Breast epithelium (tissue), 4 donors: ENCODE results near the gene AURKAIP1. TPM values are rescaled to one million over a fixed set of nuclear protein-coding genes. Genes with fewer than 3 reads are reported as not detected.
"Not testable (repeated sequence)": the region's sequence is repeated elsewhere in the genome, so short reads cannot be mapped to it uniquely, and the experiment has no call there.

Experiments used
- DNase-seq, 2 donors: peaks; one replicate each; pipeline ENCODE4 v3.0.0-alpha.2; 2019; ENCODE audit warnings: low spot score in 2 of 2
- H3K27ac ChIP-seq, 2 donors: fragments of 200-600 bp; sonication (generic) in 1 of 2; one replicate each; pipeline ENCODE4 v1.5.1; 2016 to 2019; ENCODE audit warnings: mild to moderate bottlenecking in 1 of 2
- H3K27me3 ChIP-seq, 2 donors: fragments of 200-600 bp; sonication (generic) in 1 of 2; one replicate each; pipeline versions ENCODE4 v1.5.1 to v1.6.0; 2017 to 2019; ENCODE audit warnings: control low read depth in 1 of 2, mild to moderate bottlenecking in 1 of 2
- H3K36me3 ChIP-seq: fragments of 200-600 bp; one replicate; pipeline ENCODE4 v1.5.1; 2019
- H3K4me1 ChIP-seq, 2 donors: fragments of 200-600 bp; sonication (generic); one replicate each; pipeline ENCODE4 v1.5.1; 2016 to 2019; ENCODE audit warnings: control low read depth in 1 of 2
- H3K4me3 ChIP-seq, 3 donors: fragments of 200-600 bp; sonication (generic); 1 replicate in 2 of 3; 2 replicates in 1 of 3; pipeline ENCODE4 v1.5.1; 2016 to 2019; ENCODE audit warnings: mild to moderate bottlenecking in 3 of 3, moderate library complexity in 2 of 3
- H3K9me3 ChIP-seq, 2 donors: fragments of 200-600 bp; sonication (generic) in 1 of 2; one replicate each; pipeline ENCODE4 v1.5.1; 2016 to 2019; ENCODE audit warnings: control low read depth in 1 of 2
- POLR2A ChIP-seq: fragments of 450-650 bp; IDR thresholded peaks from one replicate; pipeline ENCODE4 v1.6.1; 2016; ENCODE audit warnings: antibody characterized with exemption, mild to moderate bottlenecking, moderate library complexity
- POLR2AphosphoS5 ChIP-seq, 3 donors: sonication (generic); formaldehyde crosslinking; IDR thresholded peaks; one replicate each; pipeline ENCODE4 v1.6.1; 2017; ENCODE audit warnings: antibody characterized with exemption in 3 of 3
- intact Hi-C: fragments of 100-400 bp; cut with DNase I; formaldehyde crosslinking; loops from one replicate; pipeline ENCODE4 v1.15.1; 2023; ENCODE audit warnings: low total_unique reads
- total RNA-seq, 3 donors: library from RNA; depleted of rRNA; stranded (reverse); fragments of >200 nt; gene quantifications; one replicate each; pipeline ENCODE4 v1.1.0, GENCODE V29; 2016
- TF ChIP-seq, protein P1 (sequence below), 3 donors: fragments of 450-650 bp; IDR thresholded peaks; one replicate each; pipeline ENCODE4 v1.5.1; 2016 to 2017; ENCODE audit warnings: antibody characterized with exemption in 3 of 3, mild to moderate bottlenecking in 3 of 3, moderate library complexity in 3 of 3

The AURKAIP1 gene
- total RNA-seq, 3 donors from 2014 or later: 91.3 to 116 (median 99.6) TPM

DNA sequence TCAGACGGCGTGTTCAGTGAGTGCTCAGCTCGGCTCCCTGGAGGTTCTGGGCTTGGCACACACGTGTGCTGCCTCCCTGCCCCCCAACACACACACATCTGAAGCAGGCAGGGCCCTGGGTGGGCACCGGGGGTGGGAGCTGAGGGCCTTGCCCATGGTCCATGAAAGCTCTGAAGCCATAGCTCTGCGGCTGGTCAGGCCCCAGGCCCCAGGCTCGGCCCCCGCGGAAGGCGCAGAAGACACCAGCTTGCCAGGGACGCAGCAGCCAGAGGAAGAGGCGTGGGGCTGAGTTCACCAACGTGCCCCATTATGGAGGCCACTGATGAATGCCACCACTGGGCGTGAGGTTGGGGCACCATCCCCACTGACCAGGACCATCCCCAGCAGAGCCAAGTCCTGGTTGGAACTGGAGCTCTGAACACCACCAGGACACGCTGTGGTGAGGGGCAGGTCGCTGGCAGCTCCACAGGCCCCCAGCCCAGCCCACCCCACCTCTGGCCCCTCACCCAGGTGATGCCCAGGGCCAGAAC, 4.2 kb downstream of the AURKAIP1 start:
- TF ChIP-seq POLR2AphosphoS5 (IDR thresholded peaks at IDR 0.05): no peak
- TF ChIP-seq, protein P1, sequence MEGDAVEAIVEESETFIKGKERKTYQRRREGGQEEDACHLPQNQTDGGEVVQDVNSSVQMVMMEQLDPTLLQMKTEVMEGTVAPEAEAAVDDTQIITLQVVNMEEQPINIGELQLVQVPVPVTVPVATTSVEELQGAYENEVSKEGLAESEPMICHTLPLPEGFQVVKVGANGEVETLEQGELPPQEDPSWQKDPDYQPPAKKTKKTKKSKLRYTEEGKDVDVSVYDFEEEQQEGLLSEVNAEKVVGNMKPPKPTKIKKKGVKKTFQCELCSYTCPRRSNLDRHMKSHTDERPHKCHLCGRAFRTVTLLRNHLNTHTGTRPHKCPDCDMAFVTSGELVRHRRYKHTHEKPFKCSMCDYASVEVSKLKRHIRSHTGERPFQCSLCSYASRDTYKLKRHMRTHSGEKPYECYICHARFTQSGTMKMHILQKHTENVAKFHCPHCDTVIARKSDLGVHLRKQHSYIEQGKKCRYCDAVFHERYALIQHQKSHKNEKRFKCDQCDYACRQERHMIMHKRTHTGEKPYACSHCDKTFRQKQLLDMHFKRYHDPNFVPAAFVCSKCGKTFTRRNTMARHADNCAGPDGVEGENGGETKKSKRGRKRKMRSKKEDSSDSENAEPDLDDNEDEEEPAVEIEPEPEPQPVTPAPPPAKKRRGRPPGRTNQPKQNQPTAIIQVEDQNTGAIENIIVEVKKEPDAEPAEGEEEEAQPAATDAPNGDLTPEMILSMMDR (IDR thresholded peaks at IDR 0.05): no peak
- no peak for TF ChIP-seq POLR2A
- no peaks in the 10 kb centered on the region for H3K36me3 ChIP-seq
- no peaks in the 10 kb centered on the region for H3K9me3 ChIP-seq
- intact Hi-C loops: no loop called here
- peaks cover 13 to 15% of the 10 kb centered on the region in 2 donors for H3K4me1 ChIP-seq
- DNase-seq: no peak
- H3K27ac ChIP-seq: no peak overlapping the region
- no peak overlapping the region for H3K4me3 ChIP-seq
- H3K27me3 ChIP-seq: no peaks in the 10 kb centered on the region

DNA sequence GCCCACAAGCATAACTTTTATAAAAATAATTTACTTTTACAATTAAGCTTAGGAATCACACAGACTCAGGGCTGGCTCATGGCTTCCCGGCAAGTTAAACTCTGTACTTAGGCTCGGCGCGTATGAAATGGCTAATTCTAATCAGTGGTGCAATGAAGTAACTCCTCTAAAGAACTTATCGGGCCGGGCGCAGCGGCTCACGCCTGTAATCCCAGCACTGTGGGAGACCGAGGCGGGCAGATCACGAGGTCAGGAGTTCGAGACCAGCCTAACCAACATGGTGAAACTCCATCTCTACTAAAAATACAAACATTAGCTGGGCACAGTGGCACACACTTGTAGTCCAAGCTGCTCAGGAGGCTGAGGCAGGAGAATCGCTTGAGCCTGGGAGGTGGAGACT, 4.9 kb downstream of the AURKAIP1 start:
- H3K4me3 ChIP-seq, H3K27ac ChIP-seq, intact Hi-C loops, H3K9me3 ChIP-seq, DNase-seq, H3K27me3 ChIP-seq, H3K36me3 ChIP-seq: not testable (repeated sequence)
- peaks cover 13 to 15% of the 10 kb centered on the region in 2 donors for H3K4me1 ChIP-seq

GRCh38 chr1:1367315-1367714, 7.7 kb downstream of the AURKAIP1 start:
- no peak for DNase-seq
- intact Hi-C loops: no loop called here
- Histone ChIP-seq H3K36me3 (no peaks in the 10 kb centered on the region), H3K4me3 (no peak overlapping the region), H3K27ac (no peak overlapping the region), H3K4me1 (peaks cover 0 to 7% of the 10 kb centered on the region in 2 donors), H3K9me3 (no peaks in the 10 kb centered on the region), H3K27me3 (no peaks in the 10 kb centered on the region)
- no peak for TF ChIP-seq POLR2AphosphoS5 (IDR thresholded peaks at IDR 0.05)
- no peak for TF ChIP-seq POLR2A
- TF ChIP-seq, protein P1 (IDR thresholded peaks at IDR 0.05): no peak

DNA sequence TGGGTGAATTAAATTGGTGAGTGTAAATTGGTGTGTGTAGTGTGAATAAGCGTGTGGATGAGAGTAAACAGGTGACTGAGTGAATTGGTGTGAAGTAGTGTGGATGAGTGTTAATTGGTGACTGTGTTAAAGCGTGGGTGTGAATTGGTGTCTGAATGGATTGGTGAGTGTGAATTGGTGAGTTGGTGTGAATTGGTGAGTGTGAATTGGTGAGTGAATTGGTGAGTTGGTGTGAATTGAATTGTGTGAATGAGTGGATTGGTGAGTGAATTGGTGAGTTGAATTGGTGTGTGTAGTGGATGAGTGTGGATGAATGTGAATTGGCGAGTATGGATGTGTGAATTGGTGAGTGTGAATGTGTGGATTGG, 8.3 kb downstream of the AURKAIP1 start:
- peaks cover under 1 to 8% of the 10 kb centered on the region in 2 donors for H3K4me1 ChIP-seq
- no peaks in the 10 kb centered on the region for H3K27me3 ChIP-seq
- no peak for DNase-seq
- H3K27ac ChIP-seq: no peak overlapping the region
- no peaks in the 10 kb centered on the region for H3K9me3 ChIP-seq
- H3K36me3 ChIP-seq: no peaks in the 10 kb centered on the region
- intact Hi-C loops: no loop called here
- TF ChIP-seq POLR2A (no peak), POLR2AphosphoS5 (IDR thresholded peaks at IDR 0.05) (no peak)
- TF ChIP-seq, protein P1 (IDR thresholded peaks at IDR 0.05): no peak
- no peak overlapping the region for H3K4me3 ChIP-seq

GRCh38 chr1:1365875-1366698, 8.9 kb downstream of the AURKAIP1 start:
- no peak overlapping the region for H3K4me3 ChIP-seq
- intact Hi-C loops: no loop called here
- TF ChIP-seq POLR2A (no peak), POLR2AphosphoS5 (IDR thresholded peaks at IDR 0.05) (no peak)
- TF ChIP-seq, protein P1 (IDR thresholded peaks at IDR 0.05): no peak

More at GRCh38 chr1:1365875-1366698, 8.9 kb downstream of the AURKAIP1 start:
- no peaks in the 10 kb centered on the region for H3K36me3 ChIP-seq
- peaks cover 7 to 12% of the 10 kb centered on the region in 2 donors for H3K4me1 ChIP-seq
- H3K27me3 ChIP-seq: no peaks in the 10 kb centered on the region
- H3K27ac ChIP-seq: no peak overlapping the region
- no peaks in the 10 kb centered on the region for H3K9me3 ChIP-seq
- no peak for DNase-seq
